HG03025 (cell line): ENCODE results near the gene ARID4A.
"Not testable (repeated sequence)": the region's sequence is repeated elsewhere in the genome, so short reads cannot be mapped to it uniquely, and the experiment has no call there.

ENCODE experiments used
- ATAC-seq: cut with Tn5 transposase; IDR thresholded peaks from one replicate; pipeline ENCODE4 v1.9.1; 2021; ENCODE audit warnings: mild to moderate bottlenecking, moderate library complexity; ENCODE audit not compliant: unreplicated experiment, low FRiP score

Gene ARID4A

DNA sequence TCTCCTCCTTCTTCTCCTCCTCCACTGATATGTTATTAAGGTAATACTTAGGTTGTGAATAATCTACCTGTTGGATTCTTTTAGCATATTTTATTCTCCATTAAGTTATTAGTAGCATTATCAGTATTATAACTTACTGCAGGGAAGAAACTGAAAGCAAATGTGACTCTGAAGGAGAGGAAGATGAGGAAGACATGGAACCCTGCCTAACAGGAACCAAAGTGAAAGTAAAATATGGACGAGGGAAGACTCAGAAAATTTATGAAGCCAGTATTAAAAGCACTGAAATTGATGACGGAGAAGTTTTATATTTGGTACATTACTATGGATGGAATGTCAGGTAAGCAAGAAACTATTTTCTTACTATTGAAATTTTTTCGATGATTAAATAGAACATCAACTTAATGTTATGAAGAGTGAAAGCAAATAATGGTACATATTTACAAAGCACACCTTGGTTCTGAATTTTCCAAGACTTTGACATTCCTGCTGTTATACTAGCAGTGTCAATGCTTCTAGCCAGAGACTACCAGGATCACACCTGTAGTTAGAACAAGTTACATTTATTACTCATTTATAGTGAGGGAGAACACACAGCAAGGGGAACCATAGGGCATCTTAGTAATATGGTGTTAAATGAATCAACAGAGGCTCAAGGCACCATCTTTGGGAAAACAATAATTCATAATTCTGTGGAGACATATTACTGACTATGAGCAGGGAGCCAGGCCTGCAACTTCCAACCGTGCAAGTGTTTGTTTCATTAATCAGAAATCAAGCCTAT, 55.4 kb downstream of the ARID4A start:
- no peak for ATAC-seq

DNA sequence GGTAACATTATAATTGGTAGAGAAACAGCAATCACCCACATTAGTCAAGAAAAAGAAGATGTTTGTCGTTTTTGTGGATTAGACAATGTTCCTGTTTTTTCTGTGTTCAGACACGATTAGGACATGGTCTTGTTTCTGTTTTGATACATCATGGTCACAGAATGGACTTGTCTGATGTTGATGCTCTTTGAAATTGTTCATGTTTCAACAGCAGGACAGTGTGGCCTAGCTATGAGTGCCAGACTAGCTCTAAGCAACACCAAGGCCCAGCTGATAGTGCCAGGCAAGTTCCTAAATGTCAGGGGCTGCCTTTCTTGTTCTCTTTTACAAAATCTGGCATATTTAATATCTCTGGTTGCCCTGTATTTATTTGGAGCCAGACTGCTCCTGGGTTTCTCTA, 56.5 kb downstream of the ARID4A start:
- no peak for ATAC-seq

DNA sequence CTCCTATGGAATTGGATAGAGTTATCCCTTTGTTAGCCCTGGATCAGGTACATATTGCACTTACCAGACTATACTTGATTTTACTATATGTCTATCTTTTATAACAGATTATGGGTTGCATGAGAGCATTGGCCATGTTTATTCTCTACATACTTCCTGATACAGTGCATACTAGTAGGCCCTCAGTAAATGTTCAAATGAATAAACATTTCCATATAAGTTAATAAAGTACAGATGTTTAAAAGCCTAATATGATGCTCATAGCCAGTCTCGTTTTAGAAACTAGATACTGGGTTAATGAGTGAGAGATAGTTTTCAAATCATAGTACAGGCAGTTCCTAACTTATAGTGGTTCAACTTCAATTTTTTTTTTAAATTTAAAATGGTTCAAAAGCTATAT, 57.9 kb downstream of the ARID4A start:
- no peak for ATAC-seq

DNA sequence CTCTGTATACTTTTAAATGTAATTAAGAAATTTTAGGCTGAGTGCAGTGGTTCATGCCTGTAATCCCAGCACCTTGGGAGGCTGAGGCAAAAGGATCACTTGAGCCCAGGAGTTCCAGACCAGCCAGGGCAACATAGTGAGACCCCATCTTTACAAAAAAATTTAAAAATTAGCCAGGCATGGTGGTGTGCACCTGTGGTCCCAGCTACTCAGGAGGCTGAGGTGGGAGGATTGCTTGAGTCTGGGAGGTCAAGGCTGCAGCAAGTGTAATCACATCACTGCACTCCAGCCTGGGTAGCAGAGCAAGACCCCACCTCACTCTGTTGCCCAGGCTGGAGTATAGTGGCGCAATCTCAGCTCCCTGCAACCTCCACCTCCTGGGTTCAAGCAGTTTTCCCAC, 63.9 kb downstream of the ARID4A start:
- not testable (repeated sequence) for ATAC-seq

DNA sequence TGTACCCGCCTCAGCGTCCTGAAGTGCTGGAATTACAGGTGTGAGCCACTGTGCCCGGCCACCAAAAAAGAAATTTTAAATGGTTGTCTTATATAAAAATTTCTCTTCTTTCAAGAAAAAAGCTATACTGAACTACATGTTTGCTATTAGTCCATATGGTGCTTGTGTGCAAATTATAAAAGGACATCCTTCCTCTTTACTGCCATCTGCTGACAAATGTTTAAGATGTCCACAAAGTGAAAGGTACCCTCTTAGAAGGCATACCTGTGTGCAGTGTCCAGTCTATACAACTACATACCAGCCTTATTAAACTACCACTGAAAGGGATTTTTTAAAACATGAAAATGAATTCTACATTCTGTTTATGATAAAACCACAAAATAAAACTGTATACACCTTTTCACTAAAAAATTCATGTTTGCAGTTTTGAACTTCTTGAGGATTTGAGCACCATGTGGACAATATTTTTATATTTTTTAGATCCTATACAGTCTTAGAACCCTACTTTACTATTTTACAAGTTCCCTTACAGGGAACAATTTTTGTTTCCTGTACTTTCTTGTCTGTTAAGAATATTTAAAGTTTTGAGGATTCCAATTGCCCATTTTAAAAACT, 64.5 kb downstream of the ARID4A start:
- no peak for ATAC-seq

DNA sequence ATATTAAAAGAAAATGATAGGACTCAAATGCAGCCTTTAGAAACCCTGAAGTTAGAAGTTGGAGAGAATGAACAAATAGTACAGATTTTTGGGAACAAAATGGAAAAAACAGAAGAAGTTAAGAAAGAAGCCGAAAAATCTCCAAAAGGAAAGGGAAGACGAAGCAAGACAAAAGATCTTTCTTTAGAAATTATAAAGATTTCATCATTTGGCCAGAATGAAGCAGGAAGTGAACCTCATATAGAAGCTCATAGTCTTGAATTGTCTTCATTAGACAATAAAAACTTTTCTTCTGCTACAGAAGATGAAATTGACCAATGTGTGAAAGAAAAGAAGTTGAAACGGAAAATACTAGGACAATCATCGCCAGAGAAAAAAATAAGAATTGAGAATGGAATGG, 66.0 kb downstream of the ARID4A start:
- no peak for ATAC-seq

DNA sequence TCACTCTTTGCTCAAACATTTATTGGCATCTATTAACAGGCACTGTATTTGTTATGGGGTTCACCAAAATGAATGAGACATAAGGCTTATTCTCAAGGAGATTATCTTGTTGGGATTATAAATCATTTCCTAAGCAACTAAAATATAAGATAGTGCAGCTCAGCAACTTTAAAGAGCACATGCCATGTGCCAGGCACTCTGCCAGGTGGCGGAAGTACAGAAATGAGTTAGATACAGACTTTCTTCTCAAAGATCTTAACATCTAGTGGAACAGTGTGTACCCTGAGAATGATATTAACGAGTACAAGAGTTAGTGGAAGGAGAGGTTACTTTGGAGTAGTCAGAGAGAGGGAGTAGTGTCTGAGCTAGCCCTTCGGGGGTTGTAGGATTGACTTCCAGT, 68.9 kb downstream of the ARID4A start:
- ATAC-seq, result no peak

DNA sequence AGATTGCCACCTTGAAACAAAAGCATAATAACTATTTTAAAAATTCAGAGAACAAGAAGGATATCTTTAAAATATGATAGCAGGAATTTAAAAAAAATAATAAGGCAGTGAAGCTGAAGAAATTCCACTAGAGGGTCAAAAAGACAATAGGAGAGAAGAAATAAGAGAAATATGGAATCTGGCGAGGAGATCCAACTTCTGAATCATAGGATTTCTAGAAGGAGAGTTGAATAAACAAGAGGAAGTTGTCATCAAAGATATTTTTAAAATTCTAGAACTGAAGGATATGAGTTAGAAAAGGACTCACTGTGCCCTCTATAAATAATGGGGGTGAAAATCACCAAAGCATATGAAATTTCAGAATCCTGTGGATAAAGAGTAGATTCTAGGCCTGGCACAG, 70.6 kb downstream of the ARID4A start:
- ATAC-seq, result no peak

DNA sequence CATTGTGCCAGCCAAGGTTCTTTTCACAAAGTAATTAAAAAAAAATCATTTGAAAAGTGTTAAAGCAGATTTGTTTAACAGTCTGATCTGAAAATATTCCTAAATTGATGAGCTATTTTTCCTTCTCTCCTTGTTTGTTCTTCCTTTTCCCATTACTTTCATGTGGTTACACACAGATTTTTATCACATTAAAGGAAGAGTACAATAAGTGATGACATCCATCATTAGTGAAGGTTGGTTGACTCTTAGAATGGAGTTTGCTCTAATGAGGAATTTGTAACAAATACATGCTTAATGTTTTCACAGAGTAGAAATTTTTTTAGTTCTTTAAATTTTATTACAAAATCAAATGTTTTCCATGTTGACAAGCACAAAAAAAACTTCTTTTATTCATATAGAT, 78.4 kb downstream of the ARID4A start:
- ATAC-seq, result no peak

DNA sequence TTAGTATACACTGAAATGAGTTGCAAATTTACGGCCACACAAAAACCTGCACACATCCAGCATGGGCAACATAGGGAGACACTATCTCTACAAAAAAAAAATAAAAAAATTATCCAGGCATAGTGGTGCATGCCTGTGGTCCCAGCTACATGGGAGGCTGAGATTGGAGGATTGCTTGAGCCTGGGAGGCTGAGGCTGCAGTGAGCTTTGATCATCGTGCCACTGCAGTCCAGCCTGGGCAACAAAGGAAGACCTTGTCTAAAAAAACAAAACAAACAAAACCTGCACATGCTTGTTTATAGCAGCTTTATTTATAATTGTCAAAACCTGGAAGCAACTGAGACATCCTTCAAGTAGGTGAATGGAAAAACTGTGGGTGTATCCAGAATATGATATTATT, 92.5 kb downstream of the ARID4A start:
- no peak for ATAC-seq

DNA sequence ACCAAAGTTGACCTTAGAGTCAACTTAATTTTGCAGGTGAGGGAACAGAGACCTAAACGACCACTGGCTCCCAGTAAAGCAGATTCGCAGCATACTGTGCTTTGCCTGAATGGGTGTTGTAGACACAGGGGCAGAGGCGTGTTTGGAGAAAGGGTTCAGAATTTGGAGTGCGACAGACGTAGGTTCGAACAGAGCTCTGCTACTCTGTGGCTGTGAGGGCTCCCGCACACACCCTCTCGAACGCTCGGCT, 97.1 kb downstream of the ARID4A start:
- ATAC-seq, result no peak

DNA sequence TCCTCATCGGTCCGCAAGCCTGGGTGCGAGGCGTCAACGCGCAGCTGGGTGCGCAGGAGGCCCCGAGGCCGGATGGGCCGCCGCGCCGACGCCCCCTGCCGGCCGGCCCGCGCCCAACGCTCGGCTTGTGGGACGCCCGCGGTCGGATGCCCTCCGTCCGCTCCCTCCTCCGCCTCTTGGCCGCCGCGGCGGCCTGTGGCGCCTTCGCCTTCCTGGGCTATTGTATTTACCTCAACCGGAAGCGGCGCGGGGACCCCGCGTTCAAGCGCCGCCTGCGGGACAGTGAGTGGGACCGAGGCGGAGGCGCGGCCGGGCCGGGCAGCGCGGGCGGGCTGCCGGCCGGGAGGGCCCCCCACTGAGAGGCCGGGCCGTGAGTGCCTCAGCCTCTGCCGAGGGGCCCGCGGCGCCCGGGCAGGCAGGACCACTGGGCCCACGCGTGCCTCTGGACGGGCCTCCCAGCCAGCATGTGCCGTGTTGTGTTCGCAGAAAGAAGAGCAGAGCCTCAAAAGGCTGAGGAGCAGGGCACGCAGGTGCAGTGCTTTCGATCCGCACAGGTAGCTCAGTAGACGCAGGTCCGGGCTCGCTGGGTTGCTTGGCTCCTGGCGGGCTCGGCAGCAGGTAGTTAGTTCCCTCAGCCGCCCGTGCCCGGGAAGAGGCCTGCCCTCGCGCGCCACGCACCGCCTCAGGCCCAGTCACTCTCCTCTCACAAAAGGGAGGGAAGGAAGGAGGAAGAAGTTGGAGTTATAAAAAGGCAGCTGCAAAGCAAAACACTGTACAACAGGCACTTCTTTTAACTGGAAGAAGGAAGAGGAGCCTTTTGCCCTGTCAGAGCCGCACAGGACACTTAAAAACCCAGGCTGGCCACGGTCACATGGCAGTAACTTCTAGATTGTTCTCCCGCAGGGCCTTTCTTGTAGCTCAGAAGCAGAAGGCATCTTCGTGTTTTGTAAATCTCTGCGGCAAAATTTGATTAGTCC, 97.7 kb downstream of the ARID4A start, which contains the start of gene TOMM20L:
TOMM20L (plus strand) TSS at position 119 of the 977 bp plus-strand sequence; CDS start at position 147, 28 bp downstream.
- ATAC-seq, result peak; percentile 92

DNA sequence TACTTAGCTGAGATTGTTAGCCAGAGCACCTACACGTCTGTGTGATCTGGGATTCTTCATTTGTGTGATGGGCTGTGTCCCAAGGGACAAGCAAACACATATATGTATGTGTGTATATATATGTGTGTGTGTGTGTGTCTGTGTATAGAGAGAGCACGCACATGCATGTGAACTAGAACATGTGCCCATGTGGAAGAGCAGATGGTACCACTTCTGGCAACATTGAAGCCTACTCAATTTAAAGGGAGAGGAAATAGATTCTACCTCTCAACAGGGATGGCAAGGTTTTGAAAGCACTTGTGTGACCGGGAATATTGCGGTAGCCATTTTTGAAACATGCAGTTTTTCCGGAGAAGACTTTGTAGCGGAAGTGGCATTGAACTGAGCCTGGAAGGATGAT, 98.8 kb downstream of the ARID4A start:
- ATAC-seq, result no peak

DNA sequence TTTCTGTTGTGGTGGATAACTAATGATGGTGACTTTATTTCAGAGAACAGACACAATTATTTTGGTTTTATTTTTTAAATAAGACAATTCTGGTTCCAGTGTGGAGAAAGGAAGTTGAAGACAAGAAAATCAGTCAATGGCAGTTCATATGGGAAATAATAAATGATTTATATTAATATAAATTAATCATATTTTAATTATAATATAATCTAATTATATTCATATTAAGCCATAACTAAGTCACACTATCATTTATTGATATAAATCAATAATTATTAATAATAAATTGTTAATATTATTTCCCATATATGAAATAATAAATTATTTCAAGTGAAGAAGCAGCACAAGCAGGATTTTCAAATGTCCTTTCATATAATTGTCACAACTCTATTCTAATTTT, 100.1 kb downstream of the ARID4A start:
- ATAC-seq, result no peak

DNA sequence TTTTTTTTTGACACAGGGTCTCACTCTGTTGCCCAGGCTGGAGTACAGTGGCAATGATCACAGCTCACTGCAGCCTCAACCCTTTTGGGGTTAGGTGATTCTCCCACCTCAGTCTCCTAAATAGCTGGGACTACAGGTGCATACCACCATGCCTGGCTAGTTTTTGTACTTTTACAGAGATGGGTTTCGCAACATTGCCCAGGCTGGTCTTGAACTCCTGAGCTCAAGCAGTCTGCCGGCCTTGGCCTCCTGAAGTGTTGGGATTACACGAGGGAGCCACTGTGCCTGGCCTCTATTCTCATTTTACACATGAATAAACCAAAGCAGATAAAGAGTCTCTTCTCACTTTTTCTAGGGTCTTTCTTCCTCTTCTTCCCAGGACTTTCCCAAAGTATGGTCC, 100.5 kb downstream of the ARID4A start:
- ATAC-seq, result no peak

DNA sequence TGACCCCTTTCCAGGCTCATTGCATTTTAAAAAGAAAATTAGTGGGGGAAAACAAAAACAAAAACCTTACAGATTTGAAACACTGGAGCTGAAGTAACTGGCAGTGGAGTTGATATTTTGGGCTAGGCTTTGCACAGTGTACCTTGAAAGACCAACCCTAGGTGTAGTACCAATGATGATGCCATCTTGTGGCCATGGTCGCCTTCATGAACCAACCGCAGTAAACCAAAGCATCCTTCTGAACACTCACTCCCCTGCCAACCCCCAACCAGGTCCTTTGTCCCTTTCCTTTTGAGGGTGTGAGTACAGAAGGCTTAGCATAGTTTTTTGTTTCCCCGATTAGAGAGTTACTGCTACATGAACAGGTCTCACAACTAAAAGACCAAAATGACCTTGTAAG, 103.2 kb downstream of the ARID4A start:
- ATAC-seq, result no peak

DNA sequence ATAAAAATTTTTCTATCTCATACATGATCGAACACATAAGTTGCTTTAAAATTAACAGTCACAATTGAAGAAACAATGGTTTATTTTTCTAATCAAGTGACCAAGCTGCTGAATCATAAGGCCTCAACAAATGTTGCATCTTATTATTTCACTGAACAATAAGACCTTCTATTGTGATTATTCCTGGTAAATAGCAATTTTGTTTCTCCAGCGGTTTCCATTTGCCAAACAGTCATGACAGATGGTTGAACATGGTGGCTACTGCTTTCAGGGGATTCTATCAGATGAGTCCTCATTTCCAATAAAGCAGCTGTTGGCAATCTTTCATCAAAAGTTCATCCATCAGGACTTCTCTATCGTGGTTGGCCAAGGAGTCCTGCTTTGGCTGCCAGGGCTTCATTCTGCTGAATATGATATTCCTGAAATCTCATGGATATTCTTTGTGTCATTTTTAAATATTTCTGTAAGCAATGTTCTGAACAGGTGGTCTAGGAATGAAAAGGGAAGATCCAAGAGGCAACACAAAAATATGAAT, 110.4 kb downstream of the ARID4A start:
- no peak for ATAC-seq

DNA sequence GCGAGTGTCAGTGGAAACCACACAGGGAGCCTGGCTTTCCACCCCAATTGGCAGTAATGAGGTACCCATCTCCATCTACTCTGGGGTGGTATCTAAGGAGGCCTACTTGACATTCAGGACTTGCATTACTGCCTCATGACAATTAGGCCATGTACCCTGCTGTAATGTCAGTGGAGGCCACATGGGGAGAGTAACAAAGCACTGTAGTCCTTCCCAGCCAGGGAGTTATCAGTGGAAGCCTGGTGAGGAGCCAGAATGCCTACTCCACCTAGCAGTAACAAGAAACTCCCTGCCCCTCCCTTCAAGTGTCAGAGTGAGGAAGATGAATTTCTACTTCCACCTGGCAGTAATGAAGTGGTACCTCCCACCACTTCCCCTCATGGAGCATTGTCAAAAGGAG, 116.5 kb downstream of the ARID4A start:
- ATAC-seq, result no peak

DNA sequence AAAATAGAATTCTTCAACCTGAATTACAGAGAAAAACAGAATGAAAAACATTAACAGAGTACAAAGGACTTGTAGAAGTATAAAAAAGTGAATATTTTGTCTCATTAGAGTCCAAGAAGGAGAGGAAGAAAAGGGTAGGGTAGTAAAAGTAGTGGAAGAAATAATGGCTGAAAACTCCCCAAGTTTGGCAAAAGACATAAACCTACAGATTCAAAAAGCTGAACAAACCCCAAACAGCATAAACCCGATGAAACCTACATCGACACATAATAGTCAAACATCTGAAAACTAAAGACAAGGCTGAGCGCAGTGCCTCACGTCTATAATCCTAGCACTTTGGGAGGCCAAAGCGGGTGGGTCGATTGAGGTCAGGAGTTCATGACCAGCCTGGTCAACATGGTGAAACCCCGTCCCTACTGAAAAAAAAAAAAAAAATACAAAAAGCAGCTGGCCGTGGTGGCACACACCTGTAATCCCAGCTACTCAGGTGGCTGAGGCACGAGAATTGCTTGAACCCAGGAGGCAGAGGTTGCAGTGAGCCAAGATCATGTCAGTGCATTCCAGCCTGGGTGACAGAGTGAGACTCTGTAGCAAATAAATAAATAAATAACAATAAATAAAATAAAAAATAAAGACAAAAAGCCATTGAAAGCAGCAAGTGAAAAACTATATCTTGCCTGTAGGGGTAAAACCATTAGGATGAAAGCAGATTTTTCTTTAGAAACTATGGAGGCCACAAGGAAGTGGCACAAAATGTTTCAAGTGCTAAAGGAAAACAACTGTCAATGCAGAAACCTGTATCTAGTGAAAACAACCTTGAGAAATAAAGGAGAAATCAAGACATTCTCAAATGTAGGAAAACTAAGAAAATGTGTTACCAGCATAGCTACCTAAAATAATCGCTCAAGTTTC, 117.5 kb downstream of the ARID4A start:
- ATAC-seq, result no peak

DNA sequence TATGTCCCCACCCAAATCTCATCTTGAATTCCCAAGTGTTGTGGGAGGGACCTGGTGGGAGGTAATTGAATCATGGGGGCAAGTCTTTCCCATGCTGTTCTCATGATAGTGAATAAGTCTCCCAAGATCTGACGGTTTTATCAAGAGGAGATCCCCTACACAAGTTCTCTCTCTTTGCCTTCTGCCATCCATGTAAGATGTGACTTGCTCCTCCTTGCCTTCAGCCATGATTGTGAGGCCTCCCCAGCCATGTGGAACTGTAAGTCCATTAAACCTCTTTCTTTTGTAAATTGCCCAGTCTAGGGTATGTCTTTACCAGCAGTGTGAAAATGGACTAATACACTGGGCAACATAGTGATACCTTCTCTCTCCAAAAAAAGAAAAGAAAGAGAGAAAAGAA, 118.6 kb downstream of the ARID4A start:
- not testable (repeated sequence) for ATAC-seq
